Endometrial microvascular endothelial cells (primary cell): ENCODE results near the gene YARS1. TPM values are rescaled to one million over a fixed set of nuclear protein-coding genes. Genes with fewer than 3 reads are reported as not detected.

ENCODE experiments used
- in situ Hi-C: cut with HindIII; loops from 2 replicates; pipeline ENCODE4 v1.10.0; 2017; ENCODE audit warnings: low sequenced_read_pairs, low pct_unique_long_range_greater_than_20kb; ENCODE audit errors: inconsistent ontology term
- total RNA-seq: library from RNA; depleted of rRNA; stranded (reverse); fragments of >200 nt; gene quantifications from one replicate; pipeline ENCODE4 v1.2.3, GENCODE V29; 2015; ENCODE audit errors: inconsistent ontology term

The YARS1 gene
- 132 TPM for total RNA-seq

DNA sequence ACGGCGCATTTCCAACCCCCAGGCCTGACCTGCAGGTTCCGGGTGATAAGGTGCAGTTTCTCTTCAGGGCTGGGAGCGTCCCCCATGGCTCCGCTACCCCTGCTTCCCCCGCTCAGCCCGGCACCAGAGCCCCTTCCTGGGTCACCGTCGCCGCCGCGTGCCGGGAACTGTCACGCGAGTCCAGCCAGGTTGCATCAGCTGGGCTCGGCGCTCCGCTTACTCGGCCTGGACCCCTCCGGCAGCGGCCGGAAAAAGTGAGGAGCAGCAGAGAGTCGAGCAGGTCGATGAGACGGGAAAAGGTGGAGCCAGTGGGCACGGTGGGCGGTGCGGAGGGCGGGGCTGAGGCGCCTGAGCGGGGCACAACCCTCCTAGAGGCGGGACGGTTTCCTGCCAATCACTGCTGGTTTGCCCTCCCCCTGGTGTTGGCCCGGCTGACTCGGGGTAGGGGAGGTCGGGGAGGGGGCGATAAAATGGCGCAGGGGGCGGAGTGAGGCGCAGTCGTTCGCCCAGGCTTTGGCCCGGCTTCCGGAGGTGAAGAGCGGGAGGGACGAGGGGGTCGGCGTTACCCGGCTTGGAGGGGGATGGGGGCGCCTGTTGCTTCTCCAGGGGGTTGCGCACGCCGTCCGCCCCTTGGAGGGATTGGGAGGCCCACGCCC, at the start of gene YARS1, which contains the start of gene S100PBP:
TSS of gene YARS1 (minus strand) at position 200 of the 656 bp plus-strand sequence. CDS start at position 86, 114 bp downstream.
TSS of gene S100PBP (plus strand) at position 495 of the 656 bp plus-strand sequence. CDS start 8,447 bp downstream, outside the sequence.
- in situ Hi-C loops: no loop called here

DNA sequence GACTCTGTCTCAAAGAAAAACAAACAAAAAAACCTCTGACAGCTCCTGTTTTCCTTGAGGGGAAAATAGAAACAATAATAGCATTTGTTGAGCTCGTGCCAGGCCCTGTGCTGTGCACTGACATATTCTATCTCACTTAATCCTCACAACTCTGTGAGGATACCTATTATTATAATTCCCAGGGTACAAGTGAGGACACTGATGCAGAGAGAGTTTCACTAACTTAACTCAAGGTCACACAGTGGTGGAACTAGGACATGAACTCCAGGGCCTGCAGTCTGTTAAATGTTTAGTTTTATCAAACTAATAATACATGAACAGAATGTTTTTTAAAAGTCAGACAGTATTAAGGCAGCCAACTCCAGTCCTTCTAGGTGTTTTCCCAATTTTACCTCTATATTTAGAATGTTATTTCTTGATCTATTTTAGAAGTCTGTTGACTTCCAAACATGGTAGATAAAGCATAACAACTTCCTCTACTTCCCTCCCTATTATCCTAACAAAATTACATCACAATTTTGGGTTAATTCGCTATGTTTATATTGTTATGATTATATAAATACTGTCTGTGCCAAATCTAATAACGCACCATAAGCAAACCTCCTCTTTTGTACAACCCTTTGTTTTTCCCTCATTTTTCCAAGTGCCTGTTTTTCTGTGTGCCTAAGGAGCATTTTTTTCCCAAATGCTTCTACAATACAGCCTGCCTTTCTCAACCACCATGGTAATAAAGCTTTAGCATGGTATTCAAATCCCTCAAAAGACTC, 48.7 kb upstream of the YARS1 start:
- in situ Hi-C loops: no loop called here

DNA sequence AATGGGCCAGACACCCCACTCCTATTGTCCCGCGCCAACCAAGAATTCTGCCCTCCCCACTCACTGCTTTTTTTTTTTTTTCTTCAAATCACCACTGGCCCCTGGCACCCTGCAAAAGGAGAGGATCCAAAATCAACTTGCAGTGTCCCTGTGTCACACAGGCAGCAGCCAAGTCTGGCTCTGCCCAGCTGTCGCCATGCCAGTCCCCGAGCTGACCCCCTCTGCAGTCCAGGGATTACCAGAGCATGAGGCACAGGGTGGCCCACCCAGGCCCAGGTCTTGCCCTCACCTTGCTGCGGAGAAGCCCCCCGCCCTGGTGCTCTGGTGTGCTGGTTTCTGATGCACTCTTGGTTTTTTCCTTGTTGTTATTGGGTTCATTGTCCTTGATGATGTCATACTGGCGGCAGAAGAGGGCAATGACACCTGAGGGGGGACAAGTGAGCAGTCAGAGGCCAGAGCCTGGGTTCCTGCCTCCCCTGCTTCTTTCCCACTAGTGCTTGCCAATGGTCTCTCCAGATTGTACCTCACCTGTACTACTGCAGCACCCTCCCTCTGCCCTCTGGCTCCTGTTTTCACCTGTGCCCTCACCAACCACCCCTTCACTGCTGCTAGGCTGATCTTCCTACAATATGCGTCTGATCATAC, 47.3 kb upstream of the YARS1 start:
- in situ Hi-C loops: no loop called here

DNA sequence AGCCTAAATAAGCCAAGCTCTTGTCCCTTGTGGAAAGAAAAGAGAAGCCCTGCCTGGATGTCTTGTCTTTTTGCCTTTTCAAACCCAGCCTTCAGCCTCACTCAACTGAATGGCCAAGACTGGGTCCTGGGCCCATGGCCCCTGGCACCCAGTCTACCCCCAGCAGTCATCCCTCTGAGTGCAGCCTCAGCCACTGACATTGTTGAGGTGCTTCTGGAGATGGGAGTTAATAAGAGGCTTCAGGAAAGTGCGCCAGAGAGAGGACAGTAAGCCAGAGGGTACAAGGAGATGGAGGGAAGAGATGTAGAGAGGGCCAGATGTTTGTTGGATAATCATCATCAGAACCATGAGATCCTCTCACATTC, 46.7 kb upstream of the YARS1 start:
- in situ Hi-C loops: no loop called here

DNA sequence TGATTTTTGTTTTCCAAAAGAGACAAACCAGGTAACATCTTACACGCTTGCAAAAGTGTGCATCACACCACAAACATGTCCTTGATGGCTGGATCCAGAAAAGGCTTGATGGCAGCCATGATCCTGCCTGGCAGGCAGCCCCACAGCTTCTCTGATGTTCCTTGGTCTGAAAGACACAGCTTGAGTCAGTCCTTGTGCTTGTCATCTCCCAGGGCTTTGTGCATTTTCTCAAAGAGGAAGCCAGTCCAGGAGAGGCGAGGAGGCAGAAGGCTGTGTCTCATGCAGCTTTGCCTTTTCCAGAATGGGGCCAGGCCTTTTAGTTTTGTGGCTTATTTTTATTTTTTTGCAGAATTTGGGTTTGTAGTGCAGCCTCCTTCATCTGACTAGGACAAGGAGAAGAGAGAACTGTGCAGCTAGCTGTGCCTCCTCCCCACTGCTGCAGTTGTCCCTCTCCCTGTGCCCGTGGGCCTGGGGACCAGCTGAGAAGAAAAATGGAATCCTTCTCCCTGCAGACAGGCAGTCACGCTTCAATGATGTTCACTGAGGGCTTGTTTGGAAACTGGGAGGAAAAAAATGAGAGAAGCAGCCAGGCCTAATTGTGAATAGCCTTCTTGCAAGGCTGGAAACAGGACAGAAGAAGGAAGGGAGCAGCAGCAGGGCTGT, 46.2 kb upstream of the YARS1 start:
- in situ Hi-C loops: no loop called here

DNA sequence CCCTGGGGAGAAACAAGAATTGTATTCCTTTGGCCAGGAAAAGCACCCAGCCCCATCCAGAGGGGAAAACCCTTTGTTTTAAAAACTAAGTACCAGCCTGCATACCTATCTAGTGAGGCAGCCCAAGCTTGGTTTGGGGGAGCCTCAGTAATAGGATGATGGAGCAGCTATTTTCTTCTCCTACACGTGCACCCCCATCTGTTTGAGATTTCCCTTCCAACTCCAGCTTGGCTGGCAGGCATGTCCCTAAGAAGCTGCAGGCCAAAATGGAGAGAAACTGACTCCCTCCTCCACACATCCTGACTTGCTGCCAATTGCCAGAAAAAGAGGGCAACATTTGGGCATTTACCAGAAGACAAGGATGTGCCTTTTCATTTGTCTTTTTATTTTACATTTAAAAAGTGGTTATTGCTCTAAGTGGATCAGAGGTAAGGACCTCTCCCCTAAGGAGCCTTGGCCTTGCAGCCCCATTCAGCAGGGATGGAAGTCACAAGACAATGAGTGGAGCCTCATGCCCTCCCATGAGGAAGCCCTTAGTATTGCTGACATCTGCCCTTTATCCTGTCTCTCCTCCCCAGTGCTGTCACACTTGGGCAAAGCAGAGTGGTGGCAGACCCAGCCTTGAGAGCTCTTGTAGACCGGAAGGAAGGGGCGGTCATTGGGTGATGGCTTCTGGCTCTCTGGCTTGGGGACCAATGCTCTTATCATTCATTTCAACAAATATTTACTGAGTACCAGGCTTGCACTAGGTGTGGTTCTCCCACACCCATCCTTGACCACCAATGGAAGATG, 44.9 kb upstream of the YARS1 start:
- in situ Hi-C loops: no loop called here

DNA sequence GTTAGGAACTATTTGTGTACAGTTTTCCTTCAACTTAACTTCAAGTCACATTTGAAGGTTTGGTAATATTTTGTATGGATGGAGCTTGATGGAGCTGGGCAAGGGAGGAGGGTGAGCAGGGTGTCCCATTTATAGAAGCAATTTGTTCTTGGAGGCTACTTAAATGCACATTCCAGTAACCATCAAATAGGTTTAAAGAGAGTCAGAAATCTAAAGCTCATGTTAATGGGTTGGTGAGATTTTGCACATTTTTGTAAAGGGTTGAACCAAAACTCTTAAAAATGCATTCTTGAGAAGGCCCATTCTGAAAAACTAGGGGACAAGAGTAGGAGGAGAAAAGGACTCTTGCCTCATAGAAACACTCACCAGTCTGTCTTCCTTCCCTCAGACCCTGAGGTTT, 43.4 kb upstream of the YARS1 start:
- in situ Hi-C loops: no loop called here

DNA sequence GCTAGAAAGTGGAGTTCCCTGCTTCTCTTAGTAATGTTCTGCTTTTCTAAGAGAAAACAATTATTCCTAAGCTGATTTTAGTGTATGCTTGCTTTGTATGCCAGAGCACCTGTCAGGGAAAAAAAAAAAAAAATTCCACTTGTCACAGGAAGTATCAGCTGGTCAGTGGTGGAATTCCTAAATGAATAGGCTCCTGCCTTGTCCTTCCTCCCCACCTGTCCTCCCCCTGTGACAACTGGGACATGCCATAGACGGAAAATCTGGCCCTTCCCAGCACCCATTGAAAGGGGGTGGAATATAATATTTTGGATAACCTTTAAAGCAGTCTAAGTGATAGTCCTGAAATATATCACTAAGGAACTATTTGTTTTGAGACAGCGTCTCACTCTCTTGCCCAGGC, 42.8 kb upstream of the YARS1 start:
- in situ Hi-C loops: no loop called here

DNA sequence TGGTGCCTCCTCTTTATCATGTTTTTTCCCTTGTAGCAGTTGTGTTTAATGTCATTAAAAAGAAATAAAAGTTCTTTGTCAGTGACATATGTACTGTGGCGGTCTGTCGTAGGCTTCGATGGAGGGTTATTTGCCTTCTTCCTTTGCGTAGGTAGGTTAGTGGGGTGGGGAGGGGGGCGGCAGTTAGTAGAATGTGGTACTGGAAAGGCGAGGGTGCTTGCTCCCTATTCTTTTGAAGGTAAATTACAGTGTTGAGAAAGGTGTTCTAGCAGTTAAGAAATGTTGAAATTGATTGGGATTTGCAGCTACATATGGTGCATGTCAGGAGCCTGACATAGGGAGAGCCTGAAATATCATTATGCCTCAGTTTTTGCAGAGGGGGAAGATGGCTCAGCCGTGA, 41.6 kb upstream of the YARS1 start:
- in situ Hi-C loops: no loop called here

DNA sequence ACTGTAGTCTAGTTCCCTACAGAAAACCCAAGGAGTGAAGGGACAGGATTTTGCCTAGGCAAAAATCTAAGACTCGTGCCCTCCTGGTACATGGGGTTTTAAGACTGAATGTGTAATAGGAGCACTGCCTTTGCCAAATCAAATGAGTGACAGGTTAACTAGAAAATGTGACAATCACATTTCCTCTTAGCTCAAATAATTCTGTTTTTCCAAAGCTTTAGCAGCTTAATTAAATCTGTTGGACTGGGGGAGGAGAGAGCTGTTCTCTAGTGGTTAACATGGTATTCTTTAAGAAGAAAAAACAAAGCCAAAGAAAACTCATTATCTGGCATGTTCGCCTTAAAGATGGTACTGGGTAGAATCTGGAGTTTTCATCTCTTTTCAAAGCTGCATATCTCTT, 41.0 kb upstream of the YARS1 start:
- in situ Hi-C loops: no loop called here

DNA sequence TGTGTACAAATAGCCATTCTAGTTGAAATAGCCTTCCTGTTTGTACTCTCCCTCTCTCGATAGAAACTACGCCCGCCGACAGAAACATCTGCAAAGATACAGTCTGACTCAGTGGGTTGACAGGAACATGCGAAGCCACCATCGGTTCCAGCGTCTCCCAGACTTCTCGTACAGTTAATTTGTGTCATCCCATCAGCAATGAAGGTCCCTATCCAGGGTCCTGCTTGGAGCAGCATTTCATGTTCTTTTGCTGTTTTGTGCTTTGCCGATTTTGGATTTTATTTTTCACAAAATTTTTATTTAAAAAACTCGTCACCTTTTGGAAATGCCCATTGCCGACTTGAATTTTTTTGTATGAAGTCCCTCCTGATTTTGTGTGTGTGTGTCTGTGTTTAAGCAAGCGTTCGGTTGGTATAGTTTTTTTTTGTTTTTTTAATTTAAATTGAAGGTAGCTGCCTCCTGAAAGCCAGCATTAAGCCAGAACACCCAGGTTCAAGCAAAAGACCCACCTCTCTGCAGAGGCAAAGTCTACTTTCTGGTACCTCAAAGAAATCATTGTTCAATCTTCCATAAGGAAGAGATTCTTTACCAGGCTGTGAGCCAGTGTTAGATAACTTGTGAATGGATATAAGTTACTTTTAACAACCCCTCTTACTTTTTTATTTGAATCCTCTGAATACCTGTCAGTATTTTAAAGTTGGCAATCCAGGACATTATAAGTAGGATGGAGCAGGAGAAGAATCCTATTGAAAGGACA, 38.9 kb upstream of the YARS1 start:
- in situ Hi-C loops: no loop called here

DNA sequence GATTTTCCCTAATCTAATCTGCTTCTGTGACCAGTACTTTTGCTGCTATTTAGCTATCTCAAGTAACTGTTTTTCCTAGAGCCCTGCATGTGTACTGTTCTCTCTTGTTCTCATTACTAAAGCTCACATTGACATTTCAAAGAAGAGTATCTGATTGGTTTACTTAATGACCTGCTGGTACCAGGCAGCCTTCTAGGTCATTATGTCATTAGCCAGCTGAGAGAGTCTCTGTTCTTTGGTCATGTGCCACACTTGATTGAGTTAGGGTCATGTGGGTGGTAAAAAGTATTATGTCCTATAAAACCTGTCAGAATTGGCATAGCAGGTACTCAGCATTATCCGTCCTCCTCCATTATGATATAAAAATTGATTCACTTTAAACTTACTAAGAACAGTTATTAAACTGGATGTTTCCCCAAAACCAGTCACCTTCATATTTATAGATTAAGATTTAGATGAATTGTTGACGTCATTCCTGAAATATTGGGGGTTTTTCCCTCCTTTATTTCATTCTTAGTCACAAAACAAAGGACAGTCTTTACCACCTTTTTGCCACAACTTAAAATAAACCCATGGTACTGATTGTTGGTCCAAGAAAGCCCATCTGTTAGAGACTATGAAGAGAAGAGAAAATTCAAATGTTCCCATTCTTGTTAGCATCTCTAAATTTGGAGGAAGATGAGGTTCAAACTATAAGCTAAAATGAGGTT, 31.4 kb upstream of the YARS1 start:
- in situ Hi-C loops: no loop called here

DNA sequence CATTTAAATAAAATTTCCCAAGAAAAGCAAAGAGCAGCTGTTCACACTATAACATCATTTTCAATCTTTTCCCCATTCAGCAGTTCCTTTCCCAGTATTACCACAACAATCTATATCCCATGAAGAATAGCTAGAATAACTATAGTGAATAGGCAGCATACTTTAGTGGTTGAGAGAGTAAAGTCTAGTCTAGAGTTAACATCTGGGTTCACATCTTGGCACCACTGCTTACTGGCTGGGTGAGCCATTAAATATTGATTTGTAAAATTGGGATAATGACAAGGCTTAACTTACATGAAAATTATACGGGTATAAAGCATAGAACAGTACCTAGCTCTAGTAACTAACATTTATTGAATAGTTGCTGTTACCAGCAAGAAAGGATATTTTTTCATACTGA, 14.7 kb upstream of the YARS1 start:
- in situ Hi-C loops: no loop called here

DNA sequence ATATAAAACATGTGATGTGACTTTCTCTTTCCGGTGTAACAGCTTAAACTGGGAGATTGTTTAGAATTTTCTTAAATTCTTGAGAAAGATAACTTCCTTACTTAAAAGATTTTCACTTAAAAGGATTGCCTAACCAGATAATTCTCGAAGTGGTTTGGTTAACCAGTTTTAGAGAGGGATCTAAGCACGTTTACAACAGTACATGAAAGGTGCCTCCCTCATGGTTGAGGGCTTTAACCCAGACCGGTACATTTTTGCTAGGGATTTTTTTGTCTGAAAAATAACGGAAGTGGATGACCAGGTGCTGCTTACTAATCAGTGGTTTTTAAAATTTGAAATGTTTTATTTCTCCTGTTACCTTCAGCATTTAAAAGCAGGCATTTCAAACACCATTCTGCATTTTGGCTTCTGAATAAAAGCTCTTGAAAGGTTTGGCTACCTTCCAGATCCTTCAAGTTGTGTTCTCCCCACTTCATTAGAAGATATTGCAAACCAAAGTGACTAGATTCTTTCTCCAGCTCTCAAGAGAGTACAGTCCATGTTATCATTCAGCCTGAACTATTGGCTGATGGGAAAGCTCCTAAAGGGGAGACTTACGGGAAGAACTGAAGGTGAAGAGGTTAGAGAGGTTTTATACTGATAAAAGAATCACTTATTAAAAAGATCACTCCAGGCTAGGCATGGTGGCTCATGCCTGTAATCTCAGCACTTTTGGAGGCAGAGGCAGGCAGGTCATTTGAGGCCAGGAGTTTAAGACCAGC, 13.1 kb upstream of the YARS1 start:
- in situ Hi-C loops: no loop called here

DNA sequence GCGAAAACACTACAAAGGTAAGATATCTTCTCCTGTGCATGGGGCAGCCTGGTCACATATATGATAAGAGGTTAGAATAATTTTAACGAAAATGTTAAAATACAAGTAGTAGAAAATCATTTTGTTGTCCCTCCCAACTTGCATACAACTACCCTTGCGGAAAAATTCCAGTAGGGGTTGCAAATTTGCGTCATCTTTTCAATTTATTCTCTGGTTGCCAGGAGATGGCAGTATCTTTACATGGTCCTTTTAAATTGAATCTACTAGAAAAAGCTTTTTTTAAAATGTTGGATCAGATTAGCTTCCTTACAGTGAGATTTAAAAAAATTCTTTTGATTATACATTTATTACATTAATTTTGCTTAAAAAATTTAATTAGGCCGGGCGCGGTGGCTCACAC, 11.2 kb upstream of the YARS1 start:
- in situ Hi-C loops: no loop called here

DNA sequence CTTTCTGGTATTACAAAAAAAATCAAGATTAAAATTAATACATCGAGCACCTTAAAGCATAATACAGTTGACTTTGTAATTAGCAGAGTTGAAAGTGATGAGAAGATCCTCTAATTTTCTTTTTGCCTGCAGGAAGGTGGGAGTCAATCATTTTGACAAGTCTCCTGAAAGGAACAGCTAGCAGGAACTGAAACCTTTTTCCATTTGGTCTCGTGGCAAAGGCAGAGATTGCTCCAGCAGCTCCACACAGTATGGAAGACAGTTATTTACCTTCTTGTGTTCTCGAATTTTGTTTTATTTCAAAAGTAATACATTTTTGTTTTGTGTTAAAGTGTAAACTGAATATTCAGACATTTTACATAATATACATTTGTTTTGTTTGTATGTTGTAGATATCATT, 8.0 kb upstream of the YARS1 start:
- in situ Hi-C loops: no loop called here
